HFFc6 (cell line): ENCODE data around the gene ADGRF3. TPM values are rescaled to one million over a fixed set of nuclear protein-coding genes. Genes with fewer than 3 reads are reported as not detected.
"Not testable (repeated sequence)": the region's sequence is repeated elsewhere in the genome, so short reads cannot be mapped to it uniquely, and the experiment has no call there.

Experiments used
- DNase-seq: peaks from one replicate; pipeline ENCODE4 v3.0.0-alpha.2; 2018
- H3K27ac Mint-ChIP-seq: 2 replicates; pipeline ENCODE4 v1.8.0; 2020; ENCODE audit warnings: mild to moderate bottlenecking, mixed read lengths
- H3K27me3 Mint-ChIP-seq: 2 replicates; pipeline ENCODE4 v1.8.0; 2021; ENCODE audit warnings: mild to moderate bottlenecking, moderate library complexity, mixed read lengths; ENCODE audit not compliant: insufficient read depth
- H3K36me3 Mint-ChIP-seq: 2 replicates; pipeline ENCODE4 v1.8.0; 2021; ENCODE audit warnings: low read depth, mixed read lengths
- H3K4me1 Mint-ChIP-seq: 2 replicates; pipeline ENCODE4 v1.8.0; 2020; ENCODE audit warnings: low read depth, mixed read lengths
- H3K4me3 Mint-ChIP-seq: 2 replicates; pipeline ENCODE4 v1.8.0; 2020; ENCODE audit warnings: mild to moderate bottlenecking, moderate library complexity, mixed read lengths
- H3K9me3 Mint-ChIP-seq: 2 replicates; pipeline ENCODE4 v1.8.0; 2020; ENCODE audit warnings: mild to moderate bottlenecking, mixed read lengths
- total RNA-seq, 6 experiments: library from RNA; stranded (reverse); fragmentation: NEBNext Ultra II Directional; extraction: Animal tissue kit (Norgen Biotek cat#: 25700); gene quantifications; 2 replicates in 1 of 6; 3 replicates in 5 of 6; pipeline ENCODE4 v1.2.3, GENCODE V29; 2021
- TF ChIP-seq, protein P1 (sequence below): fragments of 200-600 bp; sonication (generic); IDR thresholded peaks from 2 replicates; pipeline ENCODE4 v1.5.0; 2021; ENCODE audit warnings: antibody characterized with exemption, mild to moderate bottlenecking

ADGRF3 gene
- total RNA-seq, 6 experiments from 2014 or later = 0.07 to 0.56 (median 0.19) TPM

GRCh38 chr2:26384183-26384582, 37.6 kb upstream of the ADGRF3 start:
- no peak for DNase-seq
- Mint-ChIP-seq H3K27ac (peak overlapping the region; percentile 30; the same call in 1 of the 2 replicates), H3K9me3 (no peaks in the 10 kb centered on the region), H3K27me3 (no peaks in the 10 kb centered on the region; the same call in 1 of the 2 replicates), H3K36me3 (peaks cover 19% of the 10 kb centered on the region), H3K4me1 (peaks cover 6% of the 10 kb centered on the region; the same call in 1 of the 2 replicates), H3K4me3 (no peak overlapping the region)
- TF ChIP-seq, protein P1, sequence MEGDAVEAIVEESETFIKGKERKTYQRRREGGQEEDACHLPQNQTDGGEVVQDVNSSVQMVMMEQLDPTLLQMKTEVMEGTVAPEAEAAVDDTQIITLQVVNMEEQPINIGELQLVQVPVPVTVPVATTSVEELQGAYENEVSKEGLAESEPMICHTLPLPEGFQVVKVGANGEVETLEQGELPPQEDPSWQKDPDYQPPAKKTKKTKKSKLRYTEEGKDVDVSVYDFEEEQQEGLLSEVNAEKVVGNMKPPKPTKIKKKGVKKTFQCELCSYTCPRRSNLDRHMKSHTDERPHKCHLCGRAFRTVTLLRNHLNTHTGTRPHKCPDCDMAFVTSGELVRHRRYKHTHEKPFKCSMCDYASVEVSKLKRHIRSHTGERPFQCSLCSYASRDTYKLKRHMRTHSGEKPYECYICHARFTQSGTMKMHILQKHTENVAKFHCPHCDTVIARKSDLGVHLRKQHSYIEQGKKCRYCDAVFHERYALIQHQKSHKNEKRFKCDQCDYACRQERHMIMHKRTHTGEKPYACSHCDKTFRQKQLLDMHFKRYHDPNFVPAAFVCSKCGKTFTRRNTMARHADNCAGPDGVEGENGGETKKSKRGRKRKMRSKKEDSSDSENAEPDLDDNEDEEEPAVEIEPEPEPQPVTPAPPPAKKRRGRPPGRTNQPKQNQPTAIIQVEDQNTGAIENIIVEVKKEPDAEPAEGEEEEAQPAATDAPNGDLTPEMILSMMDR = no peak

GRCh38 chr2:26382564-26382963, 36.0 kb upstream of the ADGRF3 start:
- H3K27ac Mint-ChIP-seq = no peak overlapping the region
- no peaks in the 10 kb centered on the region for H3K9me3 Mint-ChIP-seq
- no peaks in the 10 kb centered on the region; the same call in 1 of the 2 replicates for H3K27me3 Mint-ChIP-seq
- no peak overlapping the region for H3K4me3 Mint-ChIP-seq
- TF ChIP-seq, protein P1 = no peak
- no peak for DNase-seq
- peaks cover 28% of the 10 kb centered on the region for H3K36me3 Mint-ChIP-seq
- H3K4me1 Mint-ChIP-seq = peaks cover 6% of the 10 kb centered on the region; the same call in 1 of the 2 replicates

- no peak overlapping the region for H3K27ac Mint-ChIP-seq
- no peaks in the 10 kb centered on the region; the same call in 1 of the 2 replicates for H3K27me3 Mint-ChIP-seq
- H3K4me1 Mint-ChIP-seq = peaks cover 6% of the 10 kb centered on the region; the same call in 1 of the 2 replicates
- peaks cover 29% of the 10 kb centered on the region for H3K36me3 Mint-ChIP-seq
- H3K4me3 Mint-ChIP-seq = no peak overlapping the region
- TF ChIP-seq, protein P1 = no peak
- no peak for DNase-seq
- H3K9me3 Mint-ChIP-seq = no peaks in the 10 kb centered on the region
These were observed 33.7 kb upstream of the ADGRF3 start for GRCh38 chr2:26380281-26380680.

DNA sequence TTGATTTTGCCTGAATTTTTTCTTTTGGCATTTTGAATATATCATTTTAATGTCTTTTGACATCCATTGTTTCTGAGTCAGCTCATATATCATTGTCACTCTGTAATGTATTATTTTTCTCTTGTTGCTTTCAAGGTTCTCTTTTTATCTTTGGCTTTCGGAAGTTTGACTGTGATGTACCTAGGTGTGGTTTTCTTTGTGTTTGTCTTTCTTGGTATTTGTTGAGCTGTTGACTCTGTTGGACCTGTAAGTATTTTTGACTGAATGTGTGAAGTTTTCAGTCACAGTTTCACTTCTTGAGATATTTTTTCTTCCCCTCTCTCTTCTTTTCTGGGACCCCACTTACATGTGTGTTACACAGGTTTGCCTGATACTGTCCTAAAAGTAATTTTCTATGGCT, 30.2 kb upstream of the ADGRF3 start:
- TF ChIP-seq, protein P1 = no peak
- Mint-ChIP-seq H3K27me3 (no peaks in the 10 kb centered on the region), H3K27ac (no peak overlapping the region), H3K9me3 (no peaks in the 10 kb centered on the region), H3K4me1 (0 out of 2 replicates have a peak, but pooled peaks cover 5% of the 10 kb centered on the region), H3K36me3 (peaks cover 29% of the 10 kb centered on the region), H3K4me3 (no peak overlapping the region)
- DNase-seq = no peak

DNA sequence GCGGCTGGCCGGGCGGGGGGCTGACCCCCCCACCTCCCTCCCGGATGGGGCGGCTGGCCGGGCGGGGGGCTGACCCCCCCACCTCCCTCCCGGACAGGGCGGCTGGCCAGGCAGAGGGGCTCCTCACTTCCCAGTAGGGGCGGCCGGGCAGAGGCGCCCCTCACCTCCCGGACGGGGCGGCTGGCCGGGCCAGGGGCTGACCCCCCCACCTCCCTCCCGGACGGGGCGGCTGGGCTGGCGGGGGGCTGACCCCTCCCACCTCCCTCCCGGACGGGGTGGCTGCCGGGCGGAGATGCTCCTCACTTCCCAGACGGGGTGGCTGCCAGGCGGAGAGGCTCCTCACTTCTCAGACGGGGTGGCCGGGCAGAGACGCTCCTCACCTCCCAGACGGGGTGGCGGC, 24.3 kb upstream of the ADGRF3 start:
- not testable (repeated sequence) for H3K4me3 Mint-ChIP-seq, DNase-seq, H3K9me3 Mint-ChIP-seq, H3K4me1 Mint-ChIP-seq, H3K27me3 Mint-ChIP-seq, H3K27ac Mint-ChIP-seq
- peaks cover 24% of the 10 kb centered on the region for H3K36me3 Mint-ChIP-seq

- H3K9me3 Mint-ChIP-seq, DNase-seq, H3K4me3 Mint-ChIP-seq, H3K4me1 Mint-ChIP-seq, H3K27me3 Mint-ChIP-seq, H3K27ac Mint-ChIP-seq: not testable (repeated sequence)
- peaks cover 23% of the 10 kb centered on the region for H3K36me3 Mint-ChIP-seq
These were observed 23.1 kb upstream of the ADGRF3 start for GRCh38 chr2:26369664-26370063.

DNA sequence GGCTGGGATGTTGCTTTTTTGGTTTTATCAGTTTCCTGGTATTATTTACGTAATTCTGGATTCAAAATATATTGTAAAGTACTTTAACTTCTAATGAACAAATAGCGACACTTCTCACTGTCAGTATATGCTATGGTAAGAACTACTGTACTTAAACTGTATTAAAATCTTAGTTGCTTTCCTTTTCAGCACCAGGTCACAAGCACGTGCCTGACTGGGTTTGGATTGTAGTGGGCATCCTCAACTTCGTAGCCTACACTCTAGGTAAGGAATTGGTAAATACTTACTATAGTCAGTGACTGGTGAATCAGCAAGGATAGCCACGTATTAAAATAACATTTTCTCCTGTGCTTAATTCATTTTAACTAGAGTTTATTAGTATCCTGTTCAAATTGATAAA, 20.4 kb upstream of the ADGRF3 start:
- Mint-ChIP-seq H3K4me3 (no peak overlapping the region), H3K27ac (no peak overlapping the region), H3K9me3 (no peaks in the 10 kb centered on the region), H3K27me3 (no peaks in the 10 kb centered on the region), H3K4me1 (peaks cover 15% of the 10 kb centered on the region), H3K36me3 (peaks cover 16% of the 10 kb centered on the region; the same call in 1 of the 2 replicates)
- TF ChIP-seq, protein P1 = no peak
- no peak for DNase-seq
